GM08714 (cell line): ENCODE measurements around the gene LCE3A.
"Not testable (repeated sequence)": the region's sequence is repeated elsewhere in the genome, so short reads cannot be mapped to it uniquely, and the experiment has no call there.

Experiments
- H3K4me3 ChIP-seq: fragments of 200-500 bp; sonication (Bioruptor generic); 2 replicates; pipeline ENCODE4 v1.5.1; 2014; ENCODE audit warnings: mild to moderate bottlenecking, low read length, inconsistent platforms
- ZNF274 ChIP-seq: IDR thresholded peaks from 2 replicates; pipeline ENCODE4 v1.6.1; 2012; ENCODE audit warnings: mild to moderate bottlenecking, low read depth, low read length

The LCE3A gene

GRCh38 chr1:152622803-152623202 lies at the start of gene LCE3A:
Gene LCE3A, minus strand, starts transcription at chr1:152623103. Its CDS starts 0 bp downstream, at chr1:152623103.
- no peak for TF ChIP-seq ZNF274
- H3K4me3 ChIP-seq = no peak within 1 kb of the TSS

- H3K4me3 ChIP-seq = no peak overlapping the region
- no peak for TF ChIP-seq ZNF274
Observed at GRCh38 chr1:152667648-152668047, 44.7 kb upstream of the LCE3A start.

- H3K4me3 ChIP-seq = not testable (repeated sequence)
Observed at GRCh38 chr1:152666171-152666570, 43.3 kb upstream of the LCE3A start.

GRCh38 chr1:152663098-152663497 lies 40.2 kb upstream of the LCE3A start, which contains the start of gene LCE2D:
Gene LCE2D, plus strand, starts transcription at chr1:152663380. Its CDS starts 726 bp downstream, at chr1:152664106.
- TF ChIP-seq ZNF274 = no peak
- H3K4me3 ChIP-seq = no peak within 1 kb of the TSS

- TF ChIP-seq ZNF274 = no peak
- no peak overlapping the region for H3K4me3 ChIP-seq
Observed at GRCh38 chr1:152658649-152659048, 35.7 kb upstream of the LCE3A start.

- H3K4me3 ChIP-seq = no peak overlapping the region
- no peak for TF ChIP-seq ZNF274
Observed at GRCh38 chr1:152657677-152658076, 34.8 kb upstream of the LCE3A start.

- H3K4me3 ChIP-seq = no peak overlapping the region
- TF ChIP-seq ZNF274 = no peak
Observed at GRCh38 chr1:152656459-152656858, 33.6 kb upstream of the LCE3A start.

GRCh38 chr1:152654110-152654509 lies 31.2 kb upstream of the LCE3A start:
- H3K4me3 ChIP-seq = no peak overlapping the region
- TF ChIP-seq ZNF274 = no peak

- H3K4me3 ChIP-seq = no peak overlapping the region
- no peak for TF ChIP-seq ZNF274
Observed at GRCh38 chr1:152646656-152647055, 23.8 kb upstream of the LCE3A start.

GRCh38 chr1:152645146-152645545 lies 22.2 kb upstream of the LCE3A start:
- no peak for TF ChIP-seq ZNF274
- no peak overlapping the region for H3K4me3 ChIP-seq

- no peak overlapping the region for H3K4me3 ChIP-seq
- TF ChIP-seq ZNF274 = no peak
Observed at GRCh38 chr1:152643945-152644344, 21.0 kb upstream of the LCE3A start.

GRCh38 chr1:152640351-152640750 lies 17.4 kb upstream of the LCE3A start:
- no peak for TF ChIP-seq ZNF274
- H3K4me3 ChIP-seq = no peak overlapping the region

- no peak overlapping the region for H3K4me3 ChIP-seq
- TF ChIP-seq ZNF274 = no peak
Observed at GRCh38 chr1:152630596-152630995, 7.7 kb upstream of the LCE3A start.

- no peak overlapping the region for H3K4me3 ChIP-seq
- no peak for TF ChIP-seq ZNF274
Observed at GRCh38 chr1:152626744-152627143, 3.8 kb upstream of the LCE3A start.

- TF ChIP-seq ZNF274 = no peak
- H3K4me3 ChIP-seq = no peak overlapping the region
Observed at GRCh38 chr1:152623203-152623844, 421 bp upstream of the LCE3A start.

GRCh38 chr1:152621993-152622392 lies 910 bp downstream of the LCE3A start:
- TF ChIP-seq ZNF274 = no peak
- H3K4me3 ChIP-seq = no peak overlapping the region
